Transverse colon (tissue), 4 donors: Measurements from ENCODE around the gene PTS. TPM values are rescaled to one million over a fixed set of nuclear protein-coding genes. Genes with fewer than 3 reads are reported as not detected.

Source experiments
- DNase-seq: peaks from one replicate; pipeline ENCODE4 v3.0.0-alpha.2; 2019
- H3K27ac ChIP-seq, 4 donors: fragments of 200-600 bp; sonication (generic); 2 replicates each; pipeline ENCODE4 v1.5.1; 2016 to 2018; ENCODE audit warnings: inconsistent platforms in 4 of 4
- H3K27me3 ChIP-seq: fragments of 200-600 bp; sonication (generic); 2 replicates; pipeline ENCODE4 v1.5.1; 2017; ENCODE audit warnings: inconsistent platforms
- H3K36me3 ChIP-seq, 4 donors: fragments of 200-600 bp; sonication (generic); 2 replicates each; pipeline ENCODE4 v1.5.1; 2017 to 2019; ENCODE audit warnings: inconsistent platforms in 4 of 4
- H3K4me1 ChIP-seq, 4 donors: fragments of 200-600 bp; sonication (generic); 2 replicates each; pipeline ENCODE4 v1.5.1; 2017 to 2020; ENCODE audit warnings: inconsistent platforms in 4 of 4
- H3K4me3 ChIP-seq, 4 donors: fragments of 200-600 bp; sonication (generic); 1 replicate in 1 of 4; 2 replicates in 3 of 4; pipeline versions ENCODE4 v1.5.1 to v1.6.1; 2017 to 2019; ENCODE audit warnings: inconsistent platforms in 4 of 4
- H3K9me3 ChIP-seq, 2 donors: fragments of 200-600 bp; sonication (generic); 2 replicates each; pipeline ENCODE4 v1.5.1; 2017 to 2019; ENCODE audit warnings: inconsistent platforms in 2 of 2
- EP300 ChIP-seq: sonication (generic); formaldehyde crosslinking; IDR thresholded peaks from one replicate; pipeline ENCODE4 v1.6.1; 2017; ENCODE audit warnings: antibody characterized with exemption, low read depth
- POLR2A ChIP-seq: fragments of 450-650 bp; IDR thresholded peaks from one replicate; pipeline ENCODE4 v1.6.1; 2016; ENCODE audit warnings: antibody characterized with exemption, mild to moderate bottlenecking, moderate library complexity
- POLR2AphosphoS5 ChIP-seq, 3 donors: sonication (generic); formaldehyde crosslinking; IDR thresholded peaks; one replicate each; pipeline ENCODE4 v1.6.1; 2016; ENCODE audit warnings: antibody characterized with exemption in 3 of 3
- WGBS, 2 donors: methylation state at CpG; one replicate each; pipeline ENCODE4 v1.1.5; 2018; ENCODE audit warnings: low coverage in 1 of 2; 5-methylcytosine and 5-hydroxymethylcytosine counted together
- in situ Hi-C, 4 donors: fragments of 200-750 bp; cut with MboI; loops; one replicate each; pipeline versions ENCODE4 v1.15.0 to v1.15.1; 2017; ENCODE audit warnings: low sequenced_read_pairs in 3 of 4, low pct_ligation_motif_present in 1 of 4, low pct_unique_long_range_greater_than_20kb in 1 of 4
- intact Hi-C: fragments of 100-400 bp; cut with DNase I; formaldehyde crosslinking; loops from one replicate; pipeline ENCODE4 v1.15.1; 2023; ENCODE audit warnings: low total_unique reads
- total RNA-seq, 4 donors: library from RNA; depleted of rRNA; stranded (reverse); fragments of >200 nt; gene quantifications; one replicate each; pipeline ENCODE4 v1.1.0, GENCODE V29; 2016
- TF ChIP-seq, protein P1 (sequence below), 5 experiments: fragments of 200-600 bp in 3 of 5; fragments of 450-650 bp in 2 of 5; sonication (generic) in 3 of 5; IDR thresholded peaks; 1 replicate in 2 of 5; 2 replicates in 3 of 5; pipeline ENCODE4 v1.5.1; 2016 to 2017; ENCODE audit warnings: antibody characterized with exemption in 5 of 5, inconsistent platforms in 3 of 5, mild to moderate bottlenecking in 2 of 5, moderate library complexity in 1 of 5

The PTS gene
- total RNA-seq, 4 donors from 2014 or later: 9.7 to 29.1 (median 18.7) TPM

DNA sequence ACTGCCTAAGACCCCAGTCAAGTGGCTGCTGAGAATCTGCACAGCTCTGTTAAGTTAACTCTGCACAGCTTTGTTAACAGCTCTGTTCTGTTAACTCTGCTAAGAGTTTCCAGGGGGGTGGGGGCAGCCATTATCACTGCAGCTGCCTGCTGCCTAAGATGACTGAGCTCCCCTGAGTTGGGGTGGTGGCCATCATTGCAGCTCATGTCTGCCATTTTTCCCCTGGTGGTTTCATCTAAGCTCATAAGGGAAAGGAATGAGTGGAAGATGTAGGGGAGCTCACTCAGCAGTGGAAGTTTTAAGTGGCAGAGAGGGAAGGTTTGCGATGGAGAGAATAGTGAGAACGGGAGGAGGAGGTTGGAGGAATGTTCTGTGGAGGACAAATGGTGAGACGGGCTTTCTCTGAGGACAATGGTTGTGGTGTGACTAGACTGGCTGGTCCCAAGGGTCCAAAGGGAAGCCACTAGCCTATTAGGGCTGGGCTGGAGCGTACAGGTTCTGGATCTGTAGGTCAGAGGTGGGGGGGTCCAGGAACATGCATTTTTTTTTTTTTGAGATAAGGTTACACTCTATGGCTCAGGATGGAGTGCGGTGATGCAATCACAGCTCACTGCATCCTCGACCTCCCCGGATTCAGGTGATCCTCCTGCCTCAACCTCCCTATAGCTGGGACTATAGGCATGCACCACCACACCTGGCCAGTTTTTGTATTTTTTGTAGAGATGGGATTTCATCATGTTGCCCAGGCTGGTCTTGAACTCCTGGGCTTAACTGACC lies 48.0 kb downstream of the PTS start:
- in situ Hi-C loops (loop anchor here in 1 of 4 donors (5.0 kb wide), 1 partner anchor 52 kb away; no protein-coding TSS in a partner anchor), intact Hi-C loops (no loop called here)
- no peak overlapping the region for H3K27ac ChIP-seq
- no peak for DNase-seq
- H3K27me3 ChIP-seq: no peaks in the 10 kb centered on the region
- H3K9me3 ChIP-seq: no peaks in the 10 kb centered on the region
- TF ChIP-seq, protein P1, sequence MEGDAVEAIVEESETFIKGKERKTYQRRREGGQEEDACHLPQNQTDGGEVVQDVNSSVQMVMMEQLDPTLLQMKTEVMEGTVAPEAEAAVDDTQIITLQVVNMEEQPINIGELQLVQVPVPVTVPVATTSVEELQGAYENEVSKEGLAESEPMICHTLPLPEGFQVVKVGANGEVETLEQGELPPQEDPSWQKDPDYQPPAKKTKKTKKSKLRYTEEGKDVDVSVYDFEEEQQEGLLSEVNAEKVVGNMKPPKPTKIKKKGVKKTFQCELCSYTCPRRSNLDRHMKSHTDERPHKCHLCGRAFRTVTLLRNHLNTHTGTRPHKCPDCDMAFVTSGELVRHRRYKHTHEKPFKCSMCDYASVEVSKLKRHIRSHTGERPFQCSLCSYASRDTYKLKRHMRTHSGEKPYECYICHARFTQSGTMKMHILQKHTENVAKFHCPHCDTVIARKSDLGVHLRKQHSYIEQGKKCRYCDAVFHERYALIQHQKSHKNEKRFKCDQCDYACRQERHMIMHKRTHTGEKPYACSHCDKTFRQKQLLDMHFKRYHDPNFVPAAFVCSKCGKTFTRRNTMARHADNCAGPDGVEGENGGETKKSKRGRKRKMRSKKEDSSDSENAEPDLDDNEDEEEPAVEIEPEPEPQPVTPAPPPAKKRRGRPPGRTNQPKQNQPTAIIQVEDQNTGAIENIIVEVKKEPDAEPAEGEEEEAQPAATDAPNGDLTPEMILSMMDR (IDR thresholded peaks at IDR 0.05): no peak
- TF ChIP-seq POLR2A (no peak), EP300 (no peak), POLR2AphosphoS5 (IDR thresholded peaks at IDR 0.05) (no peak)
- H3K4me3 ChIP-seq: no peak overlapping the region
- no peaks in the 10 kb centered on the region for H3K4me1 ChIP-seq
- H3K36me3 ChIP-seq: no peaks in the 10 kb centered on the region
- WGBS, 2 donors: 94 to 95% methylated on average over 3 to 7 of the region's 7 CpGs

DNA sequence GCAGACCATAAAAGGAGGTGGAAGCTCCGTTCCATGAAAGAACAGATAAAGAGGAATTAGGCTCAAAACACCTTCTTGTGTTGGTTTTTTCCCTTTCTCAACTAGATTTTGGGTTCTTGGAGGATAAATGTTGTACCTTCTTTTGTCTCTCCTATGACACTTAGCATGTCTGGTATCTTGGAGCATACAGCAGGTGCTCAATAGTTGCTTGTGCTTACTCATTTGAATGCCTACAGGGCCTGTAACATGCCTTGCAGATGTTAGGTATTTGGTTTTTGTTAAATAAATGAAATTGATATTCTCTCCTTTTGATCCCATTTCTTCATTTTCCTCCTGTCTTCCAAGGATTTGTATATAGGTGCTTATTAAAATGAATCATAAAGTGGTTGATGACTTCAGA lies 50.8 kb downstream of the PTS start:
- DNase-seq: no peak
- H3K9me3 ChIP-seq: no peaks in the 10 kb centered on the region
- TF ChIP-seq POLR2AphosphoS5 (IDR thresholded peaks at IDR 0.05) (no peak), POLR2A (no peak), EP300 (no peak)
- TF ChIP-seq, protein P1 (IDR thresholded peaks at IDR 0.05): no peak
- in situ Hi-C loops (loop anchor here in 3 of 4 donors (5.0 to 25.0 kb wide), 4 partner anchors 60 to 1010 kb away; no protein-coding TSS in a partner anchor), intact Hi-C loops (no loop called here)
- 47 to 57% methylated on average over 1 of the region's 1 CpG for WGBS, 2 donors
- H3K27me3 ChIP-seq: no peaks in the 10 kb centered on the region
- H3K27ac ChIP-seq: no peak overlapping the region
- peaks cover 0 to 15% (median 8%) of the 10 kb centered on the region in 4 donors for H3K4me1 ChIP-seq
- no peaks in the 10 kb centered on the region for H3K36me3 ChIP-seq
- H3K4me3 ChIP-seq: no peak overlapping the region

DNA sequence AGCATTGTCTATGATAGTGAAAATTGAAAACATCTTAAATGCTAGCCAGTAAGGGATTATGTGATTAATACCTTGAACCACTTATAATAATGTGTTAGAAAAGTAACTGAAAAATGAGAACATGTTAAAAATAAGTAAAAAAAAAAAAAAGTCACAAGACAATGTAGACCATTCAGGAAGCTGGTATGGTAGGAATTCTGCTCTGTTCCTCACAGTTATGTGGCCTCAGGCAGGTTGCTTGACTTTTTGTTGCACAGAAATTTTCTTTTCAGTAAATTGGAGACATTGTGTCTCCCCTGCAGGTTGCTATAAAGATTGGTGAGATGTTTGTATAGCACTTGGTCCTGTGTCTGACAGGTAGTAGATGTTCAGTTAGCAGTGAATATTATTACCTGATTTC lies 51.7 kb downstream of the PTS start:
- H3K27ac ChIP-seq: no peak overlapping the region
- intact Hi-C loops: no loop called here

DNA sequence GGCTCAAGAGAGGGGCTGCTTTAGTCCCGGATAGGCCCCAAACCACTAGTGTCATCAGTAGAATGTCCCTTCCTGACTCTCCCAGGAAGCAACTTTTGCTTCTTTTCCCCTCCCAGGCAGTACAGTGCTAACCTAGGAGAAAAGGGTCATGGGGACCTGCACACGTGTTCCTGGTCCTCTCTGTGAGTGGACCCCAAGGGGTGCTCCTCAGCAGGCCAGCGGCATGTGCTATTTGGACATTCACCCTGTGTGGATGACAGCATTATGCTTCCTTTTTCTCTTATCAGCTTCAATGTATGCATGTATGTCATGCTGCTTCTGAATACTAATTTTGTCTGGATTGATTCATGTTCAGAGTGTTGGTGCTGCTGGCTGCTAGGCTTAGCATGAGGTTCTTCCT lies 52.6 kb downstream of the PTS start:
- DNase-seq: no peak
- intact Hi-C loops (no loop called here), in situ Hi-C loops (loop anchor here in 3 of 4 donors (5.0 to 25.0 kb wide), 4 partner anchors 62 to 1008 kb away; no protein-coding TSS in a partner anchor)
- H3K36me3 ChIP-seq: no peaks in the 10 kb centered on the region
- WGBS, 2 donors: 92% methylated on average over 2 to 3 of the region's 3 CpGs
- H3K9me3 ChIP-seq: no peaks in the 10 kb centered on the region
- TF ChIP-seq POLR2A (no peak), POLR2AphosphoS5 (IDR thresholded peaks at IDR 0.05) (no peak), EP300 (no peak)
- TF ChIP-seq, protein P1 (IDR thresholded peaks at IDR 0.05): no peak
- no peaks in the 10 kb centered on the region for H3K27me3 ChIP-seq
- no peak overlapping the region for H3K4me3 ChIP-seq
- peaks cover 0 to 15% (median 8%) of the 10 kb centered on the region in 4 donors for H3K4me1 ChIP-seq
- no peak overlapping the region for H3K27ac ChIP-seq

More for the DNA sequence above, 51.7 kb downstream of the PTS start:
- no peaks in the 10 kb centered on the region for H3K36me3 ChIP-seq
- no peaks in the 10 kb centered on the region for H3K27me3 ChIP-seq
- in situ Hi-C loops: loop anchor here in 3 of 4 donors (5.0 to 25.0 kb wide), 4 partner anchors 61 to 1009 kb away; no protein-coding TSS in a partner anchor
- H3K4me3 ChIP-seq: no peak overlapping the region
- TF ChIP-seq, protein P1 (IDR thresholded peaks at IDR 0.05): no peak
- TF ChIP-seq EP300 (no peak), POLR2AphosphoS5 (IDR thresholded peaks at IDR 0.05) (no peak), POLR2A (no peak)
- H3K9me3 ChIP-seq: no peaks in the 10 kb centered on the region
- DNase-seq: no peak
- H3K4me1 ChIP-seq: peaks cover 0 to 15% (median 8%) of the 10 kb centered on the region in 4 donors
